ENCODE data around the gene MAP3K10. TPM values are rescaled to one million over a fixed set of nuclear protein-coding genes. Genes with fewer than 3 reads are reported as not detected.

Gene MAP3K10
- total RNA-seq (ENCODE audit: low replicate concordance): 4.0 and 7.1 TPM in 2 replicates

GRCh38 chr19:40190891-40191835 is at the start of gene MAP3K10:
MAP3K10 (plus strand) TSS chr19:40191426; CDS start chr19:40192032, 606 bp downstream.

DNA sequence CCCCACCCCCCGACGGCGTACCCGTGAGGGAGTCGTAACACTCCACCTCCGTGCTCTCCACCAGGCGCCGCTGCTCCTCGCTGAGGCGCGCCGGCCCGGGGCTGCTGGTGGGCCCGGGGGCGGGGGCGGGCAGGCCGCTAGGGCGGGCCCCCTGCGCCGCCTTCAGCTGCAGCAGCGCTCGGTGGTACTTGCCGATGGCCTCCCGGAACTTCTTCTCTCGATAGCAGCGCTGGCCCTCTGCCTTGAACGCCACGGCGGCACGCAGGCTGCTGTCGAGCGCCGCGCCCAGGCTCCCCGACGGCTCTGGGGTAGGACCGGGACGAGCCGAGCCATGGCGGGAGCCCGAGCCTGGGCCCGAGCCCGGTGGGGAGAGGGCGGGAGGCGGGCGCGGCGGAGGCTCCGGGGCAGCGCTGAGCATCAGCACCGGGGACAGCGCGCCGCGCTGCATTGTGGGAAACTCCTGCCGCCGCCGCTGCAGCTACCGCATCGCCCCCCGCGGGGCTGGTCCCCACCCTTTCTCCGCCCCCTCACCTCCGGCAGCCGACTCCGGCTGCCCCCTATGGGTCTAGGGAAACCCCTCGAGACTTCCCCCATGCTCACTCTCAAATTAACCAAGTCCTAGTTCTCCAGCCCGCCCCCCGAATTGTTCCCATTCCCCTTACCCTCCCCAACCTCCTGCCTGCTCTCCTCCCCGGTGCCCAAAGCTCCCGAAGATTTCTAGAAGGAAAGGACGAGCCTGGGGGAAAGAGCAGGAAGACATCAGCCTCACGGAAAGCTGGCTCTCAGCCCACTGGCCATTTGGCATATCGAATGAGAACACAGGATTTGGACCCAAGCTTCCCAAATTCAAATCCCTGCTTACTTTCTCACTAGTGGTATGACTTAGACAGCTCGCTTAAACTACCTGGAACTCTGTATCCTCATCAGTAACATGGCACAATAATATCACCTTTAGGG is 27.0 kb downstream of the MAP3K10 start, which contains the start of gene TTC9B:
TTC9B (minus strand) TSS at position 451 of the 957 bp plus-strand sequence; CDS start at position 448, 3 bp downstream.

Other genes starting within 250 kb of the MAP3K10 start
- gene PSMC4, start 220.3 kb upstream of the MAP3K10 start, total RNA-seq (ENCODE audit: low replicate concordance): 75.2 and 119 TPM in 2 replicates
- 3.1 and 3.6 TPM in 2 replicates for gene ZNF546, start 194.4 kb upstream of the MAP3K10 start, total RNA-seq (ENCODE audit: low replicate concordance)
- gene ZNF780B, start 135.2 kb upstream of the MAP3K10 start, total RNA-seq (ENCODE audit: low replicate concordance): 12.3 and 13.2 TPM in 2 replicates
- gene ZNF780A, start 100.5 kb upstream of the MAP3K10 start, total RNA-seq (ENCODE audit: low replicate concordance): 12.3 and 16.5 TPM in 2 replicates
- gene TTC9B, start 27.0 kb downstream of the MAP3K10 start, total RNA-seq (ENCODE audit: low replicate concordance): not detected in 2 replicates
- gene CCNP, start 35.3 kb downstream of the MAP3K10 start, total RNA-seq (ENCODE audit: low replicate concordance): 0.08 and 0.12 TPM in 2 replicates
- gene AKT2, start 93.9 kb downstream of the MAP3K10 start, total RNA-seq (ENCODE audit: low replicate concordance): 58.4 and 64.4 TPM in 2 replicates
- gene C19orf47, start 157.0 kb downstream of the MAP3K10 start, total RNA-seq (ENCODE audit: low replicate concordance): 4.6 and 6.9 TPM in 2 replicates
- gene PLD3, start 157.3 kb downstream of the MAP3K10 start, total RNA-seq (ENCODE audit: low replicate concordance): 139 and 177 TPM in 2 replicates
- gene HIPK4, start 198.8 kb downstream of the MAP3K10 start, total RNA-seq (ENCODE audit: low replicate concordance): under 0.01 and 0.08 TPM in 2 replicates
- 0.90 and 1.3 TPM in 2 replicates for gene PRX, start 222.0 kb downstream of the MAP3K10 start, total RNA-seq (ENCODE audit: low replicate concordance)
- 13.0 and 21.5 TPM in 2 replicates for gene SERTAD1, start 234.6 kb downstream of the MAP3K10 start, total RNA-seq (ENCODE audit: low replicate concordance)

All from smooth muscle cell of the coronary artery (primary cell).